Lower leg skin (tissue), 3 donors: ENCODE results near the gene KRT5.

Experiments used
- CTCF ChIP-seq, 3 donors: fragments of 450-650 bp; IDR thresholded peaks; one replicate each; pipeline ENCODE4 v1.5.1; 2016; ENCODE audit warnings: antibody characterized with exemption in 3 of 3, mild to moderate bottlenecking in 3 of 3, moderate library complexity in 2 of 3
- POLR2A ChIP-seq, 2 donors: fragments of 450-650 bp; IDR thresholded peaks; one replicate each; pipeline ENCODE4 v1.6.1; 2016 to 2017; ENCODE audit warnings: antibody characterized with exemption in 2 of 2, mild to moderate bottlenecking in 1 of 2, moderate library complexity in 1 of 2

- no peak for TF ChIP-seq CTCF (IDR thresholded peaks at IDR 0.05)
- TF ChIP-seq POLR2A (IDR thresholded peaks at IDR 0.05): no peak
Measured at GRCh38 chr12:52543985-52544883, 24.0 kb upstream of the KRT5 start.
